GM18907 (cell line): Measurements from ENCODE around the gene LAMB4.

Experiments
- ATAC-seq: cut with Tn5 transposase; IDR thresholded peaks from one replicate; pipeline ENCODE4 v1.9.1; 2021; ENCODE audit warnings: mild to moderate bottlenecking, moderate library complexity; ENCODE audit not compliant: unreplicated experiment

Gene LAMB4, protein sequence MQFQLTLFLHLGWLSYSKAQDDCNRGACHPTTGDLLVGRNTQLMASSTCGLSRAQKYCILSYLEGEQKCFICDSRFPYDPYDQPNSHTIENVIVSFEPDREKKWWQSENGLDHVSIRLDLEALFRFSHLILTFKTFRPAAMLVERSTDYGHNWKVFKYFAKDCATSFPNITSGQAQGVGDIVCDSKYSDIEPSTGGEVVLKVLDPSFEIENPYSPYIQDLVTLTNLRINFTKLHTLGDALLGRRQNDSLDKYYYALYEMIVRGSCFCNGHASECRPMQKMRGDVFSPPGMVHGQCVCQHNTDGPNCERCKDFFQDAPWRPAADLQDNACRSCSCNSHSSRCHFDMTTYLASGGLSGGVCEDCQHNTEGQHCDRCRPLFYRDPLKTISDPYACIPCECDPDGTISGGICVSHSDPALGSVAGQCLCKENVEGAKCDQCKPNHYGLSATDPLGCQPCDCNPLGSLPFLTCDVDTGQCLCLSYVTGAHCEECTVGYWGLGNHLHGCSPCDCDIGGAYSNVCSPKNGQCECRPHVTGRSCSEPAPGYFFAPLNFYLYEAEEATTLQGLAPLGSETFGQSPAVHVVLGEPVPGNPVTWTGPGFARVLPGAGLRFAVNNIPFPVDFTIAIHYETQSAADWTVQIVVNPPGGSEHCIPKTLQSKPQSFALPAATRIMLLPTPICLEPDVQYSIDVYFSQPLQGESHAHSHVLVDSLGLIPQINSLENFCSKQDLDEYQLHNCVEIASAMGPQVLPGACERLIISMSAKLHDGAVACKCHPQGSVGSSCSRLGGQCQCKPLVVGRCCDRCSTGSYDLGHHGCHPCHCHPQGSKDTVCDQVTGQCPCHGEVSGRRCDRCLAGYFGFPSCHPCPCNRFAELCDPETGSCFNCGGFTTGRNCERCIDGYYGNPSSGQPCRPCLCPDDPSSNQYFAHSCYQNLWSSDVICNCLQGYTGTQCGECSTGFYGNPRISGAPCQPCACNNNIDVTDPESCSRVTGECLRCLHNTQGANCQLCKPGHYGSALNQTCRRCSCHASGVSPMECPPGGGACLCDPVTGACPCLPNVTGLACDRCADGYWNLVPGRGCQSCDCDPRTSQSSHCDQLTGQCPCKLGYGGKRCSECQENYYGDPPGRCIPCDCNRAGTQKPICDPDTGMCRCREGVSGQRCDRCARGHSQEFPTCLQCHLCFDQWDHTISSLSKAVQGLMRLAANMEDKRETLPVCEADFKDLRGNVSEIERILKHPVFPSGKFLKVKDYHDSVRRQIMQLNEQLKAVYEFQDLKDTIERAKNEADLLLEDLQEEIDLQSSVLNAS (N-terminal part only)

DNA sequence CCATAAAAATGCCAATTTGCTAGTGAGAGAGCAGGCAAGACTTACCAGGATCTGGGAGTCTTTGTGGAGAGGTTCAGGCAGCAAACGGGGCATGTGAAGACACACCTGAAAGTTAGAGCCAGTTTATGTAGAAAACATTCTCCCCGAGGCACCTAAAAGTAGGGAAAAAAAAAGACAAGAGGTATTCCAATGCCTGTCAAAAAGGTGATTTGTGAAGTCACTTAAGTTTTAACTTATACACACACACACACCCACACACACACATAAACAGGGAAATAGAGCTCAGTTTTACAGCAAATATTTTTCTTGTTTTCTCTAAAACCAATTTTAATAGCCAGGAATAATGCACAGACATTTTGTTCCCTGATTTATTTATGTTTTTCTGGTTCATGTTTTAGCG lies at the start of gene LAMB4:
LAMB4 (minus strand) TSS at position 101 of the 400 bp plus-strand sequence. CDS start 7,197 bp downstream, outside the sequence.
- ATAC-seq: no peak

DNA sequence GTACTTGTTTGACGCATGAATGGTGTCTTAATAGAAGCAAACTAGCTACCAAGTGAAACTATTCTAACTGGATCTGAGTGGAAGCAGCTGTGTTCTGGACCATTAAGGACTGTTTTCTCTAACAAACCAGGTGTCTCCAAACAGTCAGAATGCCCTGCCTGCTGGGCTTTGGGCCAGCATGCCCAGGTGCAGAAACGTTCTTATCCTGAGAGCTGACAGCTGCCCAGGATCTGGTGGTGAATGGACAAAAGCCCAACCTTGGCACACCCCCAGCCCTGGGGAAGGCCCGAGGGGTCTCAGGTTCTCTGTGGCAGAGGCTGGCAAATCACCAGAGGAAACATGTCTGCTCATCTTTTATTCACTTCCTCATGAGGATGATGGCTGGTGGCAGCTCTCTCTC lies 48.2 kb upstream of the LAMB4 start:
- no peak for ATAC-seq

DNA sequence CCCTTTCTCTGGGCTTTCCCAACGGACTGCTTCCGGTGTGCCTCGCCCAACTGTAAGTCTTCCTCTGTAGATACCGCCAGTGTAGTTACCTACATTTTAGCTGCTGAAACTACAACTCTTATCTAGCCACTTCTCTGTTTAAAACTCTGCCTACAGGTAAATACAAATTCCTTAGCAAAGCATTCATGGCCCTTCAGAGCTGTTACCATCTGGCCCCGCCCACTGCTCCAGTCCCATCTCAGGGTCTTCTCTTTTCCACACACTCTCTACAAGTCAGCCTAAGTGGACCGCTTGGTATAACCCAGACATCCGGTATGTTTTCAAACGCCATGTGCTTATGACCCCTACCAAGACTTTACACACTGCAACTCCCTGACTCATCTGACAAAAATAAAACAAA lies 41.0 kb upstream of the LAMB4 start:
- no peak for ATAC-seq

DNA sequence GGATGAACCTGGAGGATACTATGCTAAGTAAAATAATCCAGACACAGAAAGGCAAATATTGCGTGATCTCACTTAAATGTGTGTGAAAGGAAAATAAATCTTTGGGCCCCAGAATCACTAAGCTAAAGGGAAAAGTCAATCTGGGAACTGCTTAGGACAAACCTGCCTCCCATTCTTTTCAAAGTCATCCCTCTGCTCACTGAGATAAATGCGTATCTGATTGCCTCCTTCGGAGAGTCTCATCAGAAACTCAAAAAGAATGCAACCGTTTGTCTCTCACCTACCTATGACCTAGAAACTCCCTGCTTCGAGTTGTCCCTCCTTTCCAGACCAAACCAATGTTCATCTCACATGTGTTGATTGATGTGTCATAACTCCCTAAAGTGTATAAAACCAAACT lies 40.1 kb upstream of the LAMB4 start:
- no peak for ATAC-seq

DNA sequence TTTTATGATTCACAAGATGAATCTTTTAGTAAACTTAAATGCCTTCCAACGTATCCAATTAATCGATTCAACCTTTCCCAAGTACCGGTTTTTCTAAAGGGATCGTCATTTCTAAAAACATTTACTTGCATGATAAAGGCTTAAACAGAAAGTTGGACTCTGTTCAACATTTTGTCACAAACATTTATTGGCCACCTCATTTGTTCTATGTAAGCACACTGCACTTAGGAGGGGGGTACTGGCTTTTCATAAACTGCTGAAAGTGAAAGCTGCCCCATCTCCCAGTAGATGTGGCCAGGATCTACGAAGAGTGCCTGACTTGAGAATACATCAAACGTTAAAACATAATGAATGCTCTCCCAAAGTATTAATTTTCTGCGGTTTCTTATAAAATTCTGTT lies 37.3 kb upstream of the LAMB4 start:
- no peak for ATAC-seq

DNA sequence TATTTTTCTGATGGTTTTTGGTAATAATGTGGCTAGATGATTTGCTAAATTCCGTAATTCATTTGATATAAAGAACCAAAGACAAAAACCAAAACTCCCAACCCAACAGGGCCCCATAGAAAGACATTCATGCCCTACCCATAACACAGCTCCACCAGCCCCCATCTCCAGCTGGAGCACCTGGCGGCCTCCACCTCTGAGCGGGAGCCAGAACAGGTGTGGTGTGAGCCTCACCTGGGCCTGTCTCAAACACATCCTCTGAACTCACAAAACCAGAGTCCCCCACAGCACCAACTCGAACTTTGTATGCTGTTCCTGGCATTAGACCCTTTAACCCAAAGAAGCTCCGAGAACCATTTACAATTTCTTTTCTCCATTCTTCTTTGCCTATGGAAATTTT lies 36.5 kb upstream of the LAMB4 start:
- ATAC-seq: no peak

DNA sequence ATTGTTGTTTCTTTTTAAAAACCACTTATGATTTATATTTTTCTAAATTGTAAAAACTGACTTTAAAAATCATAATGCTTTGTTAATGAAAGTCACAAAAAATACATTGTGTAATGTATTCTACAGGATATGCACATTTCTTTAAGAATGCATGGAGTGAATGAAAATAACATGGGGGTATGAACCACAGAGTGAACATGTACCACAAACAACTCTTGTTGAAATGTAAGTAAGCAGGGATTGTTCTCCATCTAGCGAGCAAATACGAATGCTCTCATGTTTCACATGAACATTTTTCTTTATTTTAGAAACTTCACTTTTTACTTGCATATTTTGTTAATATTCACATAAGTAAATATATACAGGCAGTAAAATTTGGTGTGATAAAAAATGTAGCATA lies 35.6 kb upstream of the LAMB4 start:
- ATAC-seq: no peak

DNA sequence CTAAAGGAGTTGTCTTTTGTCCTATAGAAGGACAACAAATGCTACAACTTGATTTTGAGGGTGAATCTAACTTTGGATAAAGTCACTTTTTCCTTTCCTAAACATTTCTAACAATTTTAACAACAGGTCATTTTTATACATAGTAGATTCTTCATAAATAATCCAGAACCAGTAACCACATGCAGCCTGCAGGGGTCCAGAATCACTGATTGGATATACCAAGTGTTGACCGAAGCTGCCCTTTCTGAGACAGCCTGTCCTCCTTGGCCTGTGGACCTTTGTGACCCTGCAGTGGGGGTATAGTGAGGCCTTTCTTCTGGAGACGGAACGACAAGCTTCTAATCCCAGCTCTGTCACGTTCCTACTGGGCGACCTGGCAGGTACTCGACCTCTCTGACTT lies 34.8 kb upstream of the LAMB4 start:
- ATAC-seq: no peak

DNA sequence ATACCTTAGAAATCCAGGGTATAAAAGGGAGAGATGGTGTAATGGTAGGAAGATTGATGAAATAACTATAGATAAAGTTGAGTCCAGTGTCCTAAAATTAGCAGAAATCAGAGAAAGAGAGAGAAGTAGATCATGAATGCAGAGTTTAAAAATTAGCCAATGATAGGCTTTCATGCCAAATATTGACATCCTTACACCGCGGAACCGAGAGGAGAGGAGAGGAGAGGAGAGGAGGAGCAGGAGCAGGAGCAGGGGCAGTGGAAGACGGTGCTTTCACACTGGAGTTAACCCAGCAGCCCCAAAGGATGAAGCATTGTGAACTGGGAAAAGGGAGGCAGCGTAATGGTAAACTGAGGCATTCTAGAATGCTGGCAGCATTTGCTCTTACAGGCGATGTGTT lies 34.2 kb upstream of the LAMB4 start:
- ATAC-seq: no peak

DNA sequence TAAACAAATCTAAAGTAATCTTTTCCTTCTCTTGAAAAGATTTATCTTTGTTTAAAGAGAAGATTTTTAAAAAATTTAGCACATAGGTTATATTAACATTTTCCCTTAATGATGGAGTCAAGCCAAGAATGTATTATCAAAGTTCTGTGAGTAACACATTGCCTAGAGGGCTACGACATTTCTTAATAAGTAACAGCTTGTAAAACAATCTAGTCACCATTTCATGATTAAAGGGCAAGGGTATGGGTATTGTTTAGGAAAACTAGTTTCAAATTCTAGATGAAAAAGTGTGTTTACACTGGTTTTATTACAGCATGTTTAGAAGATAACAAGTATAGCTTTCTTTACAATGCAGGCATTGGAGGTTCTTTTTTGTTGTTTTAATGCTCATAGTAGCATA lies 28.6 kb upstream of the LAMB4 start:
- ATAC-seq: no peak

DNA sequence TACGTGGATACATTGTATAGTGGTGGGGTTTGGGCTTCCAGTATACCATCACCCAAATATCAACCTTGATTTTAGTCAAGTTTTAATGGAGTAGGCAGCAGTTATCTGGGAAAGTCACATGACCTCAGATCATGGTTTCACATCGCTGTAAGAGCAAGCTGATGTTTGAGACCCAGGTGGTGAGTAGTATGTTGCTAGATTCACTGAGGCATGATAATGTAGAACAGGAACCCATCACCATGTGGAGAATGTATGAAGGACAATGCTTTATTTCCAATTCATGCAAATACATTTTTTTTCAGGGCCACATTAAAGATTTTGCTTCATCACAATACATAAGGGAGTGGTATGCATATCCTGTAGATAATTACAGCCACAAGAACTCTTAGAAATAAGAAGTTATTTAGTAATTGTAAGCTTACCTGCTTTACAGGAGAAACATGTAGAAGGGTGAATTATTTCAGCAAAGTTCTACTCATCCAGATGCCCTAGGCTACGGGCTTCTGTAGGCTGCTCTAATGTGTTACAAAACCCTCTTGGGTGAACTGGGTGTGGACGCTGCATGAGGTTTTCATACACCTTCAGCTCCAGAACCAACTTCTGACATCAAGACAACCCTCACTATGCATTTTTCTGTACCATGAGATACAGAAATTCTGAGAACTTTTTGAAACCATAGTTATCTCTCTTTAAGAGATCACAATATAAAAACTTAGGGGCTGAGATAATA lies 27.6 kb upstream of the LAMB4 start:
- no peak for ATAC-seq

DNA sequence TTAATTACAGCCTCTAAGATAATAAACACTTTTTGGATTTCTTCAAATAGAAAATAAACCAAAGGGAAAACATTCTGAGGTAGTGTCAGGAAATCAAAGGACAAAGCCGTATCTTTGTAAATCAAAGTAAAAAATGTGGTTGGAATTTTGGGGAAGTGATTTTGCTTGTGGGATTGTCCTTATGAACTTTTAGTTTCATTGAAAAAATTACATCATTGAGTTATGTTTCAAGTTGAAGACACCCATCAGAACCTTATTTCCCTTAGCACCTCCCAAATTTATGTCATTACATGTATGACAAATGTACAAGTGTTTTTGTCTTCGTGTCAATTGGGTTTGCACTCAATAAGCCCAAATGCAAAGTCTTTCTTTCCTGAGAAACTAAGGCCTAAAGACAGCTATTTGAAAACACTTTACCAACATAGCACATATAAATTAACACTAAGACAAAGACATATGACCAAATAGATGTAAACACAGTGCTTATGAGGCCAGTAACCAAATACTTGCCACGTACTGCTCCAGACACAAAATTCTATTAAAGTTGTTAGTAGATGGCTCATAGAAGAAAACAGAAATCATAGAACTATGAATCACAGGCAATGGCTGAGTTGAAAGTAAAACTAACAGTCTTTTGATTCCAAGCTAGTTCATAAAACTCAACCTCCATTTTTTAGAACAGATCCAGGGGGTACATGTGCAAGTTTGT lies 26.9 kb upstream of the LAMB4 start:
- no peak for ATAC-seq

DNA sequence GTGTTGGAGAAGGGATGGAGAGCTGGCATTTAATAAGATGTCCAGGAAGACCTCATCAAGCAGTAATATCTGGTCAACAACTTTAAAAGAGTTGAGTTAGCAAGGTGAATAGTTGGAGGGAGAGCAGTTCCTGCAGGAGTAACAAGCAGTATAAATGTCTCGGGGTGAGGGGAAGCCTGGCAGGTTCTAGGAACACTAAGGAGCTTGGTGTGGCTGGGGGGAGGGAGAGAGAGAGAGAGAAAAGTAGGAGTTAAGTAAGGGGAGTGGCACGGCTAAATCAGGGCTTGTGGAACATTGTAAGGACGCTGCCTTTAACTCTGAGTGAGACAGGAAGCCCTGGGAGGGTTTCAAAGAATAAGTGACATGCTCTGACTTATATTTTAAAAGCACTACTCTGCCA lies 22.0 kb upstream of the LAMB4 start:
- ATAC-seq: no peak

DNA sequence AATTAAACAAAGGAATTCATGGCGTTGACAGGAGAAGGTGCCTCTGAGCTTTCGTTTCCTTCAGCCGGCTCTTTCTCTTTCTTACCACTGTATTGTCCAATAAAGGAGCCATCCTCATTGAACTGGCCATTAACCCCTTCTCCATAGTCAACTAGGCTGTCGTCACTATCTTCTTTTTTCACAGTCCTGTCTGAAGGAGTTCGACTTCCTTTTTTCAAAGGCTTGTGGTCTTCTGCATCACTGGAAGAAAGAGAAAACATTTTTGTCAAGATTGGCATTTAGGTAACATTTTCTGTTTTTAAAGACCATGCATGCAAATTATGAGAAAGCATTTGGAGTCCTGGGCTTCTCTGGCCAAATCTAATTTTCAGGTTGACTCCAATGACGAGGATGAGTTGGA lies 19.7 kb upstream of the LAMB4 start:
- ATAC-seq: no peak

DNA sequence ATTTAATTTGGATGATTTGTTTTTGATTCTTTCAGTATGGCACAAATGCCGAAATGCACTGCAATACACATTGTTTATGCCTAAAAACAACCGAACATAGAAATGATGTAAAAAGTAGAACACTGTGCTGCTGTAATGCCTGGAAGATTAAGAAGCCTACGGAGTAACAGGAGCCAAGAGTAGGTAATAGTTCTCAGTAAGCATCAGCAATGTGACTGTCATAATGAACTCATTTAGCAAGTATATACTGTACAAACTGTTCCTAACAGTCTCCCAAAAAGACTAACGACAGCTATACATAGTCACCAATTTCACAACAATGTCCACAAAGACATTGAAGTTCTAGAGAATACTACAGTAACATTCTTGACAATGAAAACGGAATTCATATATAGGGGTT lies 19.0 kb upstream of the LAMB4 start:
- no peak for ATAC-seq

DNA sequence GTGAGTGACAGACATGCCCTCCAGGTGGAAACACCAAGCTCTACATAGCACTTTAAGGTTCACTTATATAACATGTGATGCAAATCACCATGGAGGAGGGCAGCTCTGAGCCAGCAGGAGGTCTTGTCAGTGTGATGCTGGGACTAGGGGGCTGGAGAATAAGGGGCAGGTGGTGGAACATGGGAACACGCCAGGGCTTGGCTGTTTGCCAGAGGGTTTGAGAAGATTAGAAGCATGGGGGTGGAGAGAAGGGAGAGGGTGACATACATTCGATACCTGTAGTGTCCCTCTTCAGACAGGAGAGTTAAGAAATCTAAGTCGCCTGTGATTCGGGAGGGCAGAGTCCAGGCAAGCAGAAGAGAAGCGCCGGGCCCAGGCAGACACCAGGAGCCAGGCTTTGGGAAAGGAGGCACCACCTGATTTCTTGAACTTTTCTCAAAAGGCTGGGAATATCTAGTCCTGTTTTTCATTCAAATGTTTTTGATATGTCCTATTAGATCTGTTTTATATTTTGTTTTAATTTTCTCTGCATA lies 16.9 kb upstream of the LAMB4 start:
- no peak for ATAC-seq

DNA sequence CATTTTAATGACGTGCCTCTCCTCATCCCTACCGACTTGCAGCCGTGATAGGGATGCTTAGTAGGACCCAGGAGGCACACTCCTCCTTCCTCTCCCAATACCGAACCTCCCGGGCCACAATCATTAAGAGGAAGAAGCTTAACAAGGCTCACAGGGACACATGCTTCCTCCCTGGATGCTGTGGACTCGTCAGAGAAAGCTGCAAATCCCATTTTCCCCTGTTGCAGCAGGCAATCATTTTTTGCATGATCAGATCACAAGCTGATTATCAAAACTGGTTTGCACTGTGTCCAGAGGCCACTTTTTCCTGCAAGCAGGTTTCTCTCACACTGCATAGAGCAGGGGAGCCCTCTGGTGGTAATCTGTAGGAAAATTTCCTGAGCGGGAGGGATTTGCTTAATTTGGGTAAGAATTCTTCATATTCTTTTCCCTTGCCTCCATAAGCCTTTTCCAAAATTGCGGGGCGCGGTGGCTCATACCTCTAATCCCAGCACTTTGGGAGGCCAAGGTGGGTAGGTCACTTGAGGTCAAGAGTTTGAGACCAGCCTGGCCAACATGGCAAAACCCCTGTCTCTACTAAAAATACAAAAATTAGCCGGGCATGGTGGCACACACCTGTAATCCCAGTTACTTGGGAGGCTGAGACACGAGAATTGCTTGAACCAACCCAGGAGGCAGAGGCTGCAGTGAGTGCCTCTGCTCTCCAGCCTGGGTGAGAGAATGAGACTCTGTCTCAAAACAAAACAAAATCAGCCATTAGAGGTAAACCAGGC lies 16.1 kb upstream of the LAMB4 start:
- ATAC-seq: peak; percentile 52

DNA sequence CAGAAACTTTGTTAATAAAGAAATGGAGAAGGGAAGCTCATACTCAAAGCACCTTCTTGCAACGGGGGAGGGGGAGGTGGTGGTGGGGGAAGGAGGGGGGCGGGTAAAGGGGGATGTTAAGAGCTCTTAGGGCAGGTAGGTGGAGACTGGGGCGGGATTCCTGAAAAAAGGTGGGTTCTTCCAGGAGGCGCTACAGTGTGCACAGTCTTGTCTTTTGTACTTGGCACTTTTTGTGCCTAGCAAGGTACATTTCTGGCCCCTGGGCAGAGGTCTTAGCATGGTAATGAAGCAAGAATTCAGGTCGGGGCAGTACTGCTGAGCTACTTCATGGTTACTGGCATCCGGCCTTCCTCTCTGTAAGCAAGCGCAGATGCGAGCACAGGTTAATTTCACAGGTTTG lies 15.2 kb upstream of the LAMB4 start:
- no peak for ATAC-seq

DNA sequence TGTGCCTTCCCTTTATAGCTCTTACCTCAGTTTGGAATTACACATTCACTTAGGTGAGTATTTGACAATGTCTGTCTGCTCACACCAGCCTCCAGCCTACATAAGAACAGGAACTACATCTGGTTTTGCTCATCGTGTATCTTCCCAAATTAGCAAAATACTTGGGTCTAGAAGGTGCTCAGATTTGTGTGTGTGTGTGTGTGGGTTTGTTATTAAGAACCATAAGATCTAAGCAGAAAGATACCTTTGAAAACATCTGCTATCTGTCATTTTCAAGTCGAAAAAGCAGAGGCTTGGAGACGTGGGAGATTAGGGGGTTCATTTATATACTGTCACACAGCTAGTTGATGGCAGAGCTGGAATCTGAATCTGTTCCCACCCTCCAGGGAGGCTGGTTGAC lies 14.8 kb upstream of the LAMB4 start:
- no peak for ATAC-seq
